Left ventricle myocardium inferior (tissue), 1 donor: ENCODE results near the gene PDZD4. TPM values are rescaled to one million over a fixed set of nuclear protein-coding genes. Genes with fewer than 3 reads are reported as not detected.

Experiments used
- DNase-seq: peaks from one replicate; pipeline ENCODE4 v3.0.0-alpha.2; 2020
- H3K27ac ChIP-seq: fragments of 200-600 bp; replicated peaks from 2 replicates; pipeline ENCODE4 v1.8.0; 2021
- H3K27me3 ChIP-seq: fragments of 200-600 bp; 2 replicates; pipeline ENCODE4 v1.8.0; 2021; ENCODE audit warnings: low read depth
- H3K36me3 ChIP-seq: fragments of 200-600 bp; 2 replicates; pipeline ENCODE4 v1.8.0; 2021
- H3K4me1 ChIP-seq: fragments of 200-600 bp; 2 replicates; pipeline ENCODE4 v1.8.0; 2021
- H3K4me3 ChIP-seq: fragments of 200-600 bp; 2 replicates; pipeline ENCODE4 v1.8.0; 2021; ENCODE audit warnings: mild to moderate bottlenecking, moderate library complexity
- H3K9me3 ChIP-seq: fragments of 200-600 bp; replicated peaks from 2 replicates; pipeline ENCODE4 v1.8.0; 2021
- CTCF ChIP-seq: fragments of 200-600 bp; IDR thresholded peaks from 2 replicates; pipeline ENCODE4 v1.8.0; 2021; ENCODE audit warnings: antibody characterized with exemption, mild to moderate bottlenecking, borderline replicate concordance
- intact Hi-C: fragments of 100-400 bp; cut with micrococcal nuclease; formaldehyde crosslinking; loops from one replicate; pipeline ENCODE4 v1.11.0; 2022
- total RNA-seq: library from RNA; stranded (reverse); fragmentation: NEBNext Ultra II Directional; extraction: Animal tissue kit (Norgen Biotek cat#: 25700); gene quantifications from one replicate; pipeline ENCODE4 v1.2.1, GENCODE V29; 2021
- donor health status: DM: no; HTN: yes; CAD: no; lungs with severe emphysema.

Gene PDZD4
- total RNA-seq, 1 donor from 2014 or later: 4.5 TPM

- DNase-seq: peak; percentile 4
- TF ChIP-seq CTCF: no peak
- no peaks in the 10 kb centered on the region for H3K27me3 ChIP-seq
- H3K4me3 ChIP-seq: no peak overlapping the region
- intact Hi-C loops: no loop called here
- H3K9me3 ChIP-seq: no peaks in the 10 kb centered on the region
- peaks cover 16% of the 10 kb centered on the region for H3K4me1 ChIP-seq
- no peak overlapping the region for H3K27ac ChIP-seq
- H3K36me3 ChIP-seq: no peaks in the 10 kb centered on the region
Observed at GRCh38 chrX:153776611-153777045, 53.7 kb downstream of the PDZD4 start.

GRCh38 chrX:153776120-153776599 is 54.2 kb downstream of the PDZD4 start:
- no peak for TF ChIP-seq CTCF
- Histone ChIP-seq H3K4me1 (peaks cover 11% of the 10 kb centered on the region), H3K27ac (no peak overlapping the region), H3K36me3 (no peaks in the 10 kb centered on the region), H3K27me3 (no peaks in the 10 kb centered on the region), H3K9me3 (no peaks in the 10 kb centered on the region), H3K4me3 (no peak overlapping the region)
- intact Hi-C loops: no loop called here
- no peak for DNase-seq

- TF ChIP-seq CTCF: no peak
- Histone ChIP-seq H3K9me3 (no peaks in the 10 kb centered on the region), H3K27ac (no peak overlapping the region), H3K27me3 (no peaks in the 10 kb centered on the region), H3K4me1 (peaks cover 5% of the 10 kb centered on the region), H3K4me3 (no peak overlapping the region), H3K36me3 (no peaks in the 10 kb centered on the region)
- intact Hi-C loops: no loop called here
- DNase-seq: peak; percentile 4
Observed at GRCh38 chrX:153775293-153776119, 54.8 kb downstream of the PDZD4 start.

- no peaks in the 10 kb centered on the region for H3K36me3 ChIP-seq
- DNase-seq: peak; percentile 2
- intact Hi-C loops: no loop called here
Observed at GRCh38 chrX:153774576-153775292, 55.6 kb downstream of the PDZD4 start.

More at GRCh38 chrX:153774576-153775292, 55.6 kb downstream of the PDZD4 start:
- no peak for TF ChIP-seq CTCF
- H3K27me3 ChIP-seq: no peaks in the 10 kb centered on the region
- no peak overlapping the region for H3K4me3 ChIP-seq
- H3K4me1 ChIP-seq: no peaks in the 10 kb centered on the region
- no peak overlapping the region for H3K27ac ChIP-seq
- no peaks in the 10 kb centered on the region for H3K9me3 ChIP-seq
